Gastroesophageal sphincter (tissue), 4 donors: Measurements from ENCODE around the gene IL16. TPM values are rescaled to one million over a fixed set of nuclear protein-coding genes. Genes with fewer than 3 reads are reported as not detected.

Source experiments
- ATAC-seq: fragments of 150-250 bp; one replicate; pipeline ENCODE4 v1.9.1; 2016; ENCODE audit warnings: mild to moderate bottlenecking, moderate library complexity
- H3K27ac ChIP-seq, 4 donors: fragments of 200-600 bp; sonication (generic) in 3 of 4; 1 replicate in 3 of 4; 2 replicates in 1 of 4; pipeline ENCODE4 v1.5.1; 2016 to 2019
- H3K27me3 ChIP-seq: fragments of 200-600 bp; sonication (generic); one replicate; pipeline ENCODE4 v1.5.1; 2019
- H3K36me3 ChIP-seq, 2 donors: fragments of 200-600 bp; sonication (generic); one replicate each; pipeline ENCODE4 v1.5.1; 2019; ENCODE audit warnings: control low read depth in 1 of 2
- H3K4me1 ChIP-seq, 3 donors: fragments of 200-600 bp; sonication (generic); 1 replicate in 2 of 3; 2 replicates in 1 of 3; pipeline ENCODE4 v1.5.1; 2016 to 2019; ENCODE audit warnings: control low read depth in 2 of 3
- H3K4me3 ChIP-seq, 2 donors: fragments of 200-600 bp; sonication (generic); one replicate each; pipeline ENCODE4 v1.5.1; 2019; ENCODE audit warnings: mild to moderate bottlenecking in 1 of 2, moderate library complexity in 1 of 2
- H3K9me3 ChIP-seq, 3 donors: fragments of 200-600 bp; sonication (generic); one replicate each; pipeline ENCODE4 v1.5.1; 2017 to 2019; ENCODE audit warnings: control low read depth in 2 of 3
- CTCF ChIP-seq, 4 experiments: fragments of 200-600 bp in 2 of 4; fragments of 450-650 bp in 2 of 4; sonication (generic) in 1 of 4; IDR thresholded peaks; one replicate each; pipeline ENCODE4 v1.5.1; 2017 to 2019; ENCODE audit warnings: antibody characterized with exemption in 4 of 4, mild to moderate bottlenecking in 2 of 4, moderate library complexity in 2 of 4
- EP300 ChIP-seq: sonication (generic); formaldehyde crosslinking; IDR thresholded peaks from one replicate; pipeline ENCODE4 v1.6.1; 2017; ENCODE audit warnings: antibody characterized with exemption, mild to moderate bottlenecking
- POLR2A ChIP-seq, 2 donors: fragments of 450-650 bp; IDR thresholded peaks; one replicate each; pipeline ENCODE4 v1.6.1; 2017; ENCODE audit warnings: antibody characterized with exemption in 2 of 2, mild to moderate bottlenecking in 2 of 2, moderate library complexity in 1 of 2
- POLR2AphosphoS5 ChIP-seq: sonication (generic); formaldehyde crosslinking; IDR thresholded peaks from one replicate; pipeline ENCODE4 v1.6.1; 2017; ENCODE audit warnings: antibody characterized with exemption
- WGBS, 2 donors: methylation state at CpG; one replicate each; pipeline ENCODE4 v1.1.5; 2018; ENCODE audit warnings: low coverage in 1 of 2; 5-methylcytosine and 5-hydroxymethylcytosine counted together
- total RNA-seq, 4 donors: library from RNA; depleted of rRNA; stranded (reverse); fragments of >200 nt; gene quantifications; one replicate each; pipeline ENCODE4 v1.1.0, GENCODE V29; 2016

Gene IL16
- total RNA-seq, 4 donors from 2014 or later: 15.0 to 35.2 (median 23.6) TPM

GRCh38 chr15:81223346-81223971 lies 26.8 kb downstream of the IL16 start:
- WGBS, 2 donors: 48 to 100% methylated on average over 1 to 2 of the region's 2 CpGs
- H3K36me3 ChIP-seq: no peaks in the 10 kb centered on the region
- no peak overlapping the region for H3K4me3 ChIP-seq
- TF ChIP-seq POLR2AphosphoS5: no peak
- TF ChIP-seq CTCF (IDR thresholded peaks at IDR 0.05): no peak
- TF ChIP-seq EP300: no peak
- no peak for TF ChIP-seq POLR2A (IDR thresholded peaks at IDR 0.05)
- no peaks in the 10 kb centered on the region for H3K9me3 ChIP-seq
- H3K4me1 ChIP-seq: peaks cover 0 to 38% (median 10%) of the 10 kb centered on the region in 3 donors
- H3K27me3 ChIP-seq: no peaks in the 10 kb centered on the region
- no peak for ATAC-seq
- H3K27ac ChIP-seq: peak overlapping the region in 2 of 4 donors; percentile 51 to 71

GRCh38 chr15:81224232-81224631 lies 27.6 kb downstream of the IL16 start:
- peaks cover 0 to 38% (median 10%) of the 10 kb centered on the region in 3 donors for H3K4me1 ChIP-seq
- WGBS, 2 donors: 100% methylated on average over 1 of the region's 1 CpG
- H3K9me3 ChIP-seq: no peaks in the 10 kb centered on the region
- no peaks in the 10 kb centered on the region for H3K27me3 ChIP-seq
- ATAC-seq: peak; percentile 17
- TF ChIP-seq CTCF (IDR thresholded peaks at IDR 0.05) (no peak), POLR2A (IDR thresholded peaks at IDR 0.05) (no peak), POLR2AphosphoS5 (no peak), EP300 (no peak)
- H3K27ac ChIP-seq: peak overlapping the region; percentile 36 to 74 (median 61)
- H3K4me3 ChIP-seq: no peak overlapping the region
- H3K36me3 ChIP-seq: no peaks in the 10 kb centered on the region

DNA sequence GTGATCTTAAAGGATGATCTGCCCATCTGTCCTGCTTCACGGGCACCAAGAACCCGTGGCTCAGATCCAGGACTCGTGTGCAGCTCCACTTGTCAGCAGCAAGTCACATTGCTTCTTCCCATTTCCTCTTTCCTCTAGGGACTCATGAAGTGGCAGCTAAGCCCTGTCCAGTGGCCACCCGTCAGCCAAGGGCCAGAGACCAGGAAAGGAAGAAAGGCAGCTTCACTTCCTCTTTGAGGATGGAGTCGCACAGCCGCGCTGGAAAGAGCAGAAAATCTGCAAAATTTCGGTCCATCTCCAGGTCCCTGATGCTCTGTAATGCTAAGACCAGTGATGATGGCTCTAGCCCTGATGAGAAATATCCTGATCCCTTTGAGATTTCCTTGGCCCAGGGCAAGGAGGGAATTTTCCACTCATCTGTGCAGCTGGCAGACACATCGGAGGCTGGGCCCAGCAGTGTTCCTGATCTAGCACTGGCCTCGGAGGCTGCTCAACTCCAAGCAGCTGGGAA lies 28.5 kb downstream of the IL16 start:
- peak; percentile 68 for ATAC-seq
- TF ChIP-seq POLR2A (IDR thresholded peaks at IDR 0.05) (no peak), EP300 (no peak), POLR2AphosphoS5 (no peak), CTCF (IDR thresholded peaks at IDR 0.05) (no peak)
- no peaks in the 10 kb centered on the region for H3K36me3 ChIP-seq
- 53 to 80% methylated on average over 3 of the region's 10 CpGs for WGBS, 2 donors
- H3K4me3 ChIP-seq: no peak overlapping the region
- H3K27me3 ChIP-seq: no peaks in the 10 kb centered on the region
- H3K9me3 ChIP-seq: no peaks in the 10 kb centered on the region
- peak overlapping the region in 3 of 4 donors; percentile 51 to 74 (median 71) for H3K27ac ChIP-seq
- peaks cover 0 to 42% (median 10%) of the 10 kb centered on the region in 3 donors for H3K4me1 ChIP-seq

GRCh38 chr15:81227716-81228115 lies 31.0 kb downstream of the IL16 start:
- Histone ChIP-seq H3K4me1 (peaks cover 0 to 29% (median 10%) of the 10 kb centered on the region in 3 donors), H3K27ac (peak overlapping the region in 3 of 4 donors; percentile 14 to 74 (median 24)), H3K27me3 (no peaks in the 10 kb centered on the region), H3K9me3 (no peaks in the 10 kb centered on the region), H3K4me3 (no peak overlapping the region), H3K36me3 (no peaks in the 10 kb centered on the region)
- WGBS, 2 donors: 59 to 89% methylated on average over 2 to 5 of the region's 5 CpGs
- TF ChIP-seq CTCF (IDR thresholded peaks at IDR 0.05) (no peak), EP300 (no peak), POLR2A (IDR thresholded peaks at IDR 0.05) (no peak), POLR2AphosphoS5 (no peak)
- no peak for ATAC-seq

- H3K36me3 ChIP-seq: no peaks in the 10 kb centered on the region
- no peaks in the 10 kb centered on the region for H3K27me3 ChIP-seq
- H3K27ac ChIP-seq: peak overlapping the region in 3 of 4 donors; percentile 56 to 60 (median 59)
- TF ChIP-seq POLR2AphosphoS5: peak; percentile 23
- TF ChIP-seq EP300: no peak
- peak; percentile 93 for ATAC-seq
- peaks cover 0 to 11% (median 9%) of the 10 kb centered on the region in 3 donors for H3K4me1 ChIP-seq
- 50 to 59% methylated on average over 1 to 3 of the region's 3 CpGs for WGBS, 2 donors
- H3K9me3 ChIP-seq: no peaks in the 10 kb centered on the region
- H3K4me3 ChIP-seq: no peak overlapping the region
These were observed 32.9 kb downstream of the IL16 start for GRCh38 chr15:81229586-81229985.
